GM12872 (cell line): Measurements from ENCODE around the gene BRSK2.

Source experiments
- CTCF ChIP-seq: IDR thresholded peaks from 3 replicates; pipeline ENCODE4 v1.5.1; 2011; ENCODE audit warnings: low read depth, mild to moderate bottlenecking, low read length, moderate library complexity; ENCODE audit not compliant: insufficient read depth

The BRSK2 gene

GRCh38 chr11:1502168-1502953, 112.6 kb downstream of the BRSK2 start:
- no peak for TF ChIP-seq CTCF

DNA sequence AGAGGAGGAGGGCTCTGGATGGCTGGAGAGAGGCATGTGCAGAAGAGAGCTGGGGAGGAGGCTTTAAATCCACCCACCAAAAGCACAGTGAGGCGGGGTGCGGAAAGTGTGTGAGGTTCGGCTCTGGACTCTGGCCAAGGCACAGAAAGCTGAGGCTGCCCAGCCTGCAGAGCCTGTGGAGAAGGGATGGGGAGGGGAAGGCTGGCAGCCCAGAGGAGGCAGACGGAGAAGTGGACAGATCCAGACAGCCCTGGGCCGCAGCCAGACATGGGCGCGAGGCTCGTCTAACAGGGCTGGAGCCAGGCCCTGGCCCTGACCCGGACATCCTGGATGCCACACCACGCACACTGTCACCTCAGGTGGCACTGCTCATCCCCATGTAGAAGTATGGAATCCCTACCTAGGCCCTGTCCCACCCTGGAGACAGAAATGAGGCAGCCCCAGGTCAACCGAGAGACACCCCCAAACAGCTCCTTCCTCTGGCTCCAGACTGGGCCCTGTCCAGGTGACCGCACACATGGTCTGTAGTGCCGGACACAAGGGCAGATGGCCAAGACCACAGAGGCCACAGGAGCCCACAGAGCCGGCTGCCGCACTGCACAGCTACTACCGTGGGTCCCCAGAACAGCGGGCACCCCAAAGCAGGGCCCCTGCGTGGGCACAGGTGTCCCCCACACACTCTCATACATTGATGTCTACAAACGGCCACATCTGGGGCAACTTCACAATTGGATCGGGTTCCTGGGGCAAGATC, 113.4 kb downstream of the BRSK2 start:
- TF ChIP-seq CTCF, result no peak

GRCh38 chr11:1503708-1504104, 114.0 kb downstream of the BRSK2 start:
- no peak for TF ChIP-seq CTCF

- no peak for TF ChIP-seq CTCF
Observed at GRCh38 chr11:1504138-1504537, 114.4 kb downstream of the BRSK2 start.

- TF ChIP-seq CTCF, result no peak
Observed at GRCh38 chr11:1504581-1505290, 115.0 kb downstream of the BRSK2 start.

DNA sequence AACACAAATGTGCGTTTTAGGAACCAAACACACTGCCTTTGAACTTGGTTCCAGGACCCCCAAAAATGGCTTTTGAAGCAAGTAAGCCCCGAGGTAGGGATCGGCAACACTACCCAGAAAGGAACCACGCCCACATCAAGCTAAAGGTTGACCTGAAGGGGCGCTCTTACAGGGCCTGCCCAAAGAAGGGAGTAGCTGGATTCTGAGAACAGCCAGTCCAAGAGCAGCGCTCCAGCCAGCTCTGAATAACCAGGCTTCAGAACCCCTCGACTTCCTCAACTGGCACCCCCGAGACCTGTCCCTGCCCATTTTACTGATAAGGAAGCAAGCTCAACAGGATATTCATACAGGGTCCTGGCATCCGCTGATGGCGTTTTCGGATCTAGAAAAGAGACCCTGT, 115.7 kb downstream of the BRSK2 start:
- 0 out of 3 replicates have a peak, but pooled peaks have one; percentile 3 for TF ChIP-seq CTCF

DNA sequence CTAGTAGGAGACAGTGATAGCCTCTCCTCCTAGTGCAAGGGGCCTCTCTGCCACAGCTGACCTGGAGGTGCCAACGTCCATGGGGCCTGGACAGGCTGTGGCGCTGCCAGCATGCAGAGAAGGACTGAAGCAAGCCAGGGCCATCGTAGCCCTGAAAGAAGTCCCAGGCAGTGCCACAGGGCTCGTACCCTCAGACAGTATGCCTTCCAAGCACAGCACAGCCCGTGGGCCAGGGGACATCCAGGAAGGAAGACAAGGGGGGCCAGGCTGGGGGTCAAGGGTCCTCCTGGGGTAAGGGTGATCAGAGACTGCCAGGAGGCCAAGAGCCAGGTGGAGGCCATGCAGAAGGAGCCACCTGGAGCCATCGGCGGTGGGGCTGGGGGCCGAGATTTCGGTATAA, 117.2 kb downstream of the BRSK2 start:
- TF ChIP-seq CTCF, result no peak
